Measurements from ENCODE around the gene SPATA1.

DNA sequence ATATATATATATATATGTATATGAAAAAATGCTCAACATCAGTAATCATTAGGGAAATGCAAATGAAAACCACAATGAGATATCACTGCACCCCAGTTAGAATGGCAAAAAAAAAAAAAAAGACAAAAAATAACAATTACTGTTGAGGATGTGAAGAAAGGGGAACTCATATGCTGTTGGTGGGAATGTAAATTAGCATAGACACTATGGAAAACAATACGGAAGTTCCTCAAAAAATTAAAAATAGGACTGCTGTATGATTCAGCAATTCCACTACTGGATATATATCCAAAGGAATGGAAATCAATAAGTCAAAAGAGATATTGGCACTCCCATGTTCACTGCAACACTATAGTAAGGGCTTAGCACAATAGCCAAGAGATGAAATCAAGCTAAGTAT, 109.6 kb downstream of the SPATA1 start:
- TF ChIP-seq, protein P1, sequence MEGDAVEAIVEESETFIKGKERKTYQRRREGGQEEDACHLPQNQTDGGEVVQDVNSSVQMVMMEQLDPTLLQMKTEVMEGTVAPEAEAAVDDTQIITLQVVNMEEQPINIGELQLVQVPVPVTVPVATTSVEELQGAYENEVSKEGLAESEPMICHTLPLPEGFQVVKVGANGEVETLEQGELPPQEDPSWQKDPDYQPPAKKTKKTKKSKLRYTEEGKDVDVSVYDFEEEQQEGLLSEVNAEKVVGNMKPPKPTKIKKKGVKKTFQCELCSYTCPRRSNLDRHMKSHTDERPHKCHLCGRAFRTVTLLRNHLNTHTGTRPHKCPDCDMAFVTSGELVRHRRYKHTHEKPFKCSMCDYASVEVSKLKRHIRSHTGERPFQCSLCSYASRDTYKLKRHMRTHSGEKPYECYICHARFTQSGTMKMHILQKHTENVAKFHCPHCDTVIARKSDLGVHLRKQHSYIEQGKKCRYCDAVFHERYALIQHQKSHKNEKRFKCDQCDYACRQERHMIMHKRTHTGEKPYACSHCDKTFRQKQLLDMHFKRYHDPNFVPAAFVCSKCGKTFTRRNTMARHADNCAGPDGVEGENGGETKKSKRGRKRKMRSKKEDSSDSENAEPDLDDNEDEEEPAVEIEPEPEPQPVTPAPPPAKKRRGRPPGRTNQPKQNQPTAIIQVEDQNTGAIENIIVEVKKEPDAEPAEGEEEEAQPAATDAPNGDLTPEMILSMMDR (IDR thresholded peaks at IDR 0.05) = no peak
- no peak for TF ChIP-seq POLR2A (IDR thresholded peaks at IDR 0.05)

Data from Peyer's patch (tissue), 4 donors.